Cardiac septum (tissue), 1 donor: ENCODE measurements around the gene CBX8. TPM values are rescaled to one million over a fixed set of nuclear protein-coding genes. Genes with fewer than 3 reads are reported as not detected.
A peak's percentile ranks its signal among the peaks of the same experiment; 100 is the strongest.

ENCODE experiments used
- DNase-seq: peaks from one replicate; pipeline ENCODE4 v3.0.0-alpha.2; 2020; ENCODE audit warnings: low spot score
- intact Hi-C: fragments of 100-400 bp; cut with DNase I; formaldehyde crosslinking; loops from one replicate; pipeline ENCODE4 v1.14.0; 2022
- long read RNA-seq: library from polyadenylated mRNA; unstranded; transcript quantifications from one replicate; pipeline ENCODE4 v2.0.0, GENCODE V29; 2021
- total RNA-seq: library from RNA; stranded (reverse); fragmentation: NEBNext Ultra II Directional; extraction: Animal tissue kit (Norgen Biotek cat#: 25700); gene quantifications from one replicate; pipeline ENCODE4 v1.2.1, GENCODE V29; 2021
- donor health status: DM: no; HTN: no; CAD: no.

The CBX8 gene
- 5.7 TPM for total RNA-seq
- long read RNA-seq, transcript CBX8-201 (5 exons, 3,791 nt), result major isoform, 7 of 8 reads
- long read RNA-seq, partial matches to known transcripts, result 0 of 8 reads
- long read RNA-seq, other reads (novel, unspliced or antisense), result 1 of 8 reads

- peak; percentile 100 for DNase-seq
- intact Hi-C loops, result loop anchor here (2.0 to 5.0 kb wide), 2 partner anchors 46 to 350 kb away; partner anchors contain the start of gene EIF4A3
Measured at GRCh38 chr17:79796763-79797491, at the start of gene CBX8. TSS of gene CBX8 (minus strand) at chr17:79797077. CDS start at chr17:79796998, 79 bp downstream.

- intact Hi-C loops, result no loop called here
- DNase-seq, result no peak
Measured at GRCh38 chr17:79845601-79845949, 48.7 kb upstream of the CBX8 start.

- intact Hi-C loops, result loop anchor here (5.0 kb wide), 2 partner anchors 68 to 147 kb away; partner anchors contain the start of gene CBX2
- no peak for DNase-seq
Measured at GRCh38 chr17:79844869-79845600, 48.2 kb upstream of the CBX8 start.

- intact Hi-C loops, result loop anchor here (2.0 to 5.0 kb wide), 3 partner anchors 47 to 148 kb away; partner anchors contain the start of genes CBX2 and CBX8
- DNase-seq, result no peak
Measured at GRCh38 chr17:79843816-79844800, 47.2 kb upstream of the CBX8 start.

GRCh38 chr17:79843474-79843815, 46.6 kb upstream of the CBX8 start:
- intact Hi-C loops, result loop anchor here (2.0 to 5.0 kb wide), 3 partner anchors 47 to 149 kb away; partner anchors contain the start of genes CBX2 and CBX8
- DNase-seq, result no peak

GRCh38 chr17:79842656-79843473, 46.0 kb upstream of the CBX8 start:
- intact Hi-C loops, result loop anchor here (2.0 to 5.0 kb wide), 3 partner anchors 46 to 149 kb away; partner anchors contain the start of genes CBX2 and CBX8

GRCh38 chr17:79842136-79842655, 45.3 kb upstream of the CBX8 start:
- no peak for DNase-seq
- intact Hi-C loops, result loop anchor here (2.0 to 5.0 kb wide), 3 partner anchors 45 to 150 kb away; partner anchors contain the start of genes CBX2 and CBX8

More at GRCh38 chr17:79842656-79843473, 46.0 kb upstream of the CBX8 start:
- no peak for DNase-seq

- no peak for DNase-seq
- intact Hi-C loops, result loop anchor here (2.0 to 5.0 kb wide), 3 partner anchors 45 to 151 kb away; partner anchors contain the start of genes CBX2 and CBX8
Measured at GRCh38 chr17:79841369-79842135, 44.7 kb upstream of the CBX8 start.

- intact Hi-C loops, result loop anchor here (5.0 kb wide), 2 partner anchors 64 to 151 kb away; partner anchors contain the start of gene CBX2
- no peak for DNase-seq
Measured at GRCh38 chr17:79840989-79841286, 44.1 kb upstream of the CBX8 start.

- DNase-seq, result peak; percentile 78
- intact Hi-C loops, result loop anchor here (5.0 kb wide), 2 partner anchors 63 to 152 kb away; partner anchors contain the start of gene CBX2
Measured at GRCh38 chr17:79840269-79840988, 43.6 kb upstream of the CBX8 start.

- intact Hi-C loops, result loop anchor here (2.0 to 5.0 kb wide), 3 partner anchors 29 to 153 kb away; partner anchors contain the start of gene CBX2
- DNase-seq, result peak; percentile 98
Measured at GRCh38 chr17:79839356-79840268, 42.7 kb upstream of the CBX8 start, which contains the start of gene CBX4. TSS of gene CBX4 (minus strand) at chr17:79839440. CDS start at chr17:79839251, 189 bp downstream.

GRCh38 chr17:79838522-79839274, 41.8 kb upstream of the CBX8 start:
- DNase-seq, result no peak
- intact Hi-C loops, result loop anchor here (2.0 kb wide), 1 partner anchor 28 kb away; no protein-coding TSS in a partner anchor

GRCh38 chr17:79837888-79838521, 41.1 kb upstream of the CBX8 start:
- intact Hi-C loops, result loop anchor here (2.0 kb wide), 1 partner anchor 27 kb away; no protein-coding TSS in a partner anchor
- no peak for DNase-seq
